Keratinocyte (primary cell): ENCODE measurements around the gene SIGLEC15. TPM values are rescaled to one million over a fixed set of nuclear protein-coding genes. Genes with fewer than 3 reads are reported as not detected.

ENCODE experiments used
- DNase-seq: peaks from one replicate; pipeline ENCODE4 v3.0.0-alpha.2; 2011; ENCODE audit warnings: low read depth, missing footprints, low spot score
- FAIRE-seq: peaks from 2 replicates; lab custom pipeline; 2011; peaks lifted over from hg19 to GRCh38; lab: Jason Lieb, UNC
- H2AFZ ChIP-seq: 2 replicates; pipeline ENCODE4 v1.6.0; 2012; ENCODE audit warnings: low read length, control low read depth, inconsistent platforms; ENCODE audit not compliant: control insufficient read depth
- H3K27ac ChIP-seq: 2 replicates; pipeline ENCODE4 v1.5.1; 2011; ENCODE audit warnings: low read length; ENCODE audit not compliant: control insufficient read depth, insufficient read depth
- H3K27me3 ChIP-seq: 3 replicates; pipeline ENCODE4 v1.6.0; 2011; ENCODE audit warnings: low read length; ENCODE audit not compliant: control insufficient read depth, insufficient read depth; ENCODE audit errors: extremely low read depth
- H3K36me3 ChIP-seq, 2 experiments: 2 replicates in 1 of 2; 3 replicates in 1 of 2; pipeline ENCODE4 v1.5.1; 2011; ENCODE audit warnings: low read length in 2 of 2, mild to moderate bottlenecking in 1 of 2; ENCODE audit not compliant: control insufficient read depth in 2 of 2, insufficient read depth in 2 of 2; ENCODE audit errors: extremely low read depth in 1 of 2
- H3K4me1 ChIP-seq: 3 replicates; pipeline ENCODE4 v1.5.1; 2011; ENCODE audit warnings: low read length; ENCODE audit not compliant: control insufficient read depth, insufficient read depth; ENCODE audit errors: extremely low read depth
- H3K4me2 ChIP-seq: 3 replicates; pipeline ENCODE4 v1.6.0; 2011; ENCODE audit warnings: low read depth, low read length; ENCODE audit not compliant: control insufficient read depth, insufficient read depth; ENCODE audit errors: extremely low read depth
- H3K4me3 ChIP-seq, 3 experiments: fragments of 200-600 bp in 1 of 3; sonication (generic) in 1 of 3; 2 replicates in 2 of 3; 3 replicates in 1 of 3; pipeline ENCODE4 v1.5.1; 2011 to 2016; ENCODE audit warnings: low read length in 3 of 3, mild to moderate bottlenecking in 3 of 3, control low read depth in 2 of 3, inconsistent platforms in 1 of 3, low read depth in 1 of 3, mixed read lengths in 1 of 3, mixed run types in 1 of 3, moderate library complexity in 1 of 3; ENCODE audit not compliant: control insufficient read depth in 2 of 3, insufficient read depth in 2 of 3; ENCODE audit errors: extremely low read depth in 1 of 3
- H3K79me2 ChIP-seq: 2 replicates; pipeline ENCODE4 v1.6.0; 2012; ENCODE audit warnings: low read length; ENCODE audit not compliant: control insufficient read depth, insufficient read depth
- H3K9ac ChIP-seq: 3 replicates; pipeline ENCODE4 v1.6.0; 2011; ENCODE audit warnings: low read length; ENCODE audit not compliant: control insufficient read depth, insufficient read depth; ENCODE audit errors: extremely low read depth
- H3K9me1 ChIP-seq: 3 replicates; pipeline ENCODE4 v1.6.0; 2011; ENCODE audit warnings: low read length; ENCODE audit not compliant: control insufficient read depth, insufficient read depth; ENCODE audit errors: extremely low read depth
- H3K9me3 ChIP-seq: 2 replicates; pipeline ENCODE4 v1.5.1; 2012; ENCODE audit warnings: low read depth, low read length; ENCODE audit not compliant: control insufficient read depth
- H4K20me1 ChIP-seq: 3 replicates; pipeline ENCODE4 v1.6.0; 2011; ENCODE audit warnings: low read length; ENCODE audit not compliant: control insufficient read depth, insufficient read depth; ENCODE audit errors: extremely low read depth
- CTCF ChIP-seq, 3 experiments: IDR thresholded peaks in 1 of 3; conservative IDR thresholded peaks in 1 of 3; optimal IDR thresholded peaks in 1 of 3; 2 replicates in 2 of 3; 3 replicates in 1 of 3; pipeline versions ENCODE3 to v1.5.1; 2011; ENCODE audit warnings: low read length in 3 of 3, mild to moderate bottlenecking in 3 of 3, moderate library complexity in 2 of 3, control low read depth in 1 of 3, inconsistent platforms in 1 of 3; ENCODE audit not compliant: insufficient read depth in 2 of 3; ENCODE audit errors: extremely low read depth in 1 of 3
- EZH2 ChIP-seq: IDR thresholded peaks from one replicate; pipeline ENCODE4 v1.6.1; 2012; ENCODE audit warnings: inconsistent platforms, mild to moderate bottlenecking, low read length, moderate library complexity
- dilution Hi-C: fragments of 300-500 bp; cut with MboI; formaldehyde crosslinking; loops from one replicate; pipeline ENCODE4 v1.7.0; 2020; ENCODE audit warnings: low sequenced_read_pairs; ENCODE audit not compliant: extremely low pct_ligation_motif_present
- polyA plus RNA-seq, 5 experiments: library from polyadenylated mRNA; depleted of rRNA in 3 of 5; stranded (reverse) in 3 of 5; stranded (forward) in 1 of 5; unstranded in 1 of 5; fragments of >200 nt; gene quantifications; 1 replicate in 1 of 5; 2 replicates in 3 of 5; 3 replicates in 1 of 5; pipeline versions ENCODE4 v1.2.1 to v1.2.3, GENCODE V29; 2011 to 2012; ENCODE audit warnings: missing spikeins in 2 of 5, low read depth in 1 of 5, low replicate concordance in 1 of 5

SIGLEC15 gene
- polyA plus RNA-seq, 1 donor (not counting 4 experiments of a cell fraction or from before 2014, with no cell fraction given) = not detected

- Histone ChIP-seq H3K4me1 (peaks cover 18% of the 10 kb centered on the region), H3K9me1 (no peaks in the 10 kb centered on the region), H3K27me3 (peaks cover 9% of the 10 kb centered on the region), H3K4me2 (peak overlapping the region; percentile 26), H4K20me1 (no peaks in the 10 kb centered on the region), H3K9me3 (no peaks in the 10 kb centered on the region), H3K4me3 (no peak overlapping the region), H3K36me3 (no peaks in the 10 kb centered on the region), H2AFZ (peak overlapping the region; percentile 24), H3K9ac (no peak overlapping the region), H3K27ac (no peak overlapping the region), H3K79me2 (no peaks in the 10 kb centered on the region)
- FAIRE-seq = no peak
- TF ChIP-seq EZH2 = peak; percentile 62
- no peak for TF ChIP-seq CTCF (optimal IDR thresholded peaks at IDR 0.05 in 1 of 3, IDR thresholded peaks at IDR 0.05 in 1 of 3, conservative IDR thresholded peaks at IDR 0.05 in 1 of 3; ENCODE audit: extremely low read depth in 1 of 3, insufficient read depth in 2 of 3, low read length in 3 of 3)
- no peak for DNase-seq
- dilution Hi-C loops = no loop called here
Measured at GRCh38 chr18:45838302-45839070, 13.0 kb downstream of the SIGLEC15 start.

GRCh38 chr18:45839414-45840395, 14.2 kb downstream of the SIGLEC15 start:
- peak; percentile 82 to 88 (median 83) for TF ChIP-seq CTCF (optimal IDR thresholded peaks at IDR 0.05 in 1 of 3, IDR thresholded peaks at IDR 0.05 in 1 of 3, conservative IDR thresholded peaks at IDR 0.05 in 1 of 3; ENCODE audit: extremely low read depth in 1 of 3, insufficient read depth in 2 of 3, low read length in 3 of 3)
- TF ChIP-seq EZH2 = no peak
- H3K9ac ChIP-seq = no peak overlapping the region
- no peaks in the 10 kb centered on the region for H3K9me1 ChIP-seq
- peak overlapping the region; percentile 7 for H2AFZ ChIP-seq
- DNase-seq = peak; percentile 35
- H3K27ac ChIP-seq = no peak overlapping the region
- dilution Hi-C loops = no loop called here
- no peaks in the 10 kb centered on the region for H4K20me1 ChIP-seq
- peaks cover 18% of the 10 kb centered on the region for H3K4me1 ChIP-seq
- no peak overlapping the region for H3K4me2 ChIP-seq
- H3K27me3 ChIP-seq = peaks cover 9% of the 10 kb centered on the region
- H3K79me2 ChIP-seq = no peaks in the 10 kb centered on the region
- H3K4me3 ChIP-seq = no peak overlapping the region
- peak; percentile 95 for FAIRE-seq
- H3K9me3 ChIP-seq = no peaks in the 10 kb centered on the region
- H3K36me3 ChIP-seq = no peaks in the 10 kb centered on the region
